ENCODE data around the gene DNAI1.
"Not testable (repeated sequence)": the region's sequence is repeated elsewhere in the genome, so short reads cannot be mapped to it uniquely, and the experiment has no call there.

The DNAI1 gene

DNA sequence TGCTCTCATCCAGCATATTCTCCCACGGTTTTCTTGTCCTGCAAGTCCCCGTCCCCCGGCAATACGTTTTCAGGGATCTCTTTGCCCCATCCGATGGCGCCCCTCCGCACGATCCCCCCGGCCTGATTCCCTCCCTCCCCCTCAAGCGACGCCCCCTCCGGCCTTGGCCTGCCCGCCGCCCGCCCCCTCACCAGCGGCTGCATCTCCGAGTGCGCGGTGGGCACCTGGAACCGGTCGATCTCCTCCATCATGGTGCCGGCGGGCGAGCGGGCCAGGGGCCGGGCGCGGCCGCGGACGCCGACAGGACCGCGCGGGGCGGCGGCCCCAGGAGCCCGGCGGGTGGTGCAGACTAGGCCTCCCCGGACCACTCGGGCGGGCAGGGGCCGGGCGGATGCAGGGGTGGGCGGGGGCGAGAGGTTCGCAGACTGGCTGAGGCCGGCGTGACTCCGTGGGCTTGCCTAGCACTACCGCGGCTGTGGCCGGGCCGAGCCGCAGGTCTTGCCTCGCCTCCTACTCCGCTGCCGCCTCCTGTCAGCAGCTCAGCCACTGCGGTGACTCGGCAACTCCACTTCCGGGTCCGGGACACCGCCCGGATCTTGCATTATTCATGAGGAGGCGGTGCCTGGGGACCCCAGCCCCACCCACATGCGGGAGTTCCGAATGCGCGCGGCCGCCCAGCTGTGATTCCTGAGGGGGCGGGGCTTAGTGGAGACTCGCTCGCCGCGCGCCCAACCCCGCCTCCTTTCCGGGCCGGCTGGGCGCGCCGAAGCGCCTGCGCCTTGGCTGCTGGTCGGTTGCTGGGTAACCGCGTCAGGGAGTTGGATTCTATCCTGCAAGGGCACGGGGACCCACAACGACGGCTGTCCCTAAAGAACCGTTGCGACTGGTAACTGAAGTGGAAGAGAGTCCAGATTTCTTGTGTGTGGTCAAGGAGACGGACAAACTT is at the start of gene DNAI1, which contains the start of gene FAM219A:
TSS of gene DNAI1 (plus strand) at position 793 of the 946 bp plus-strand sequence. CDS start 201 bp downstream, outside the sequence.
TSS of gene FAM219A (minus strand) at position 558 of the 946 bp plus-strand sequence. CDS start at position 251, 307 bp downstream.
- peak; percentile 99 for DNase-seq

DNA sequence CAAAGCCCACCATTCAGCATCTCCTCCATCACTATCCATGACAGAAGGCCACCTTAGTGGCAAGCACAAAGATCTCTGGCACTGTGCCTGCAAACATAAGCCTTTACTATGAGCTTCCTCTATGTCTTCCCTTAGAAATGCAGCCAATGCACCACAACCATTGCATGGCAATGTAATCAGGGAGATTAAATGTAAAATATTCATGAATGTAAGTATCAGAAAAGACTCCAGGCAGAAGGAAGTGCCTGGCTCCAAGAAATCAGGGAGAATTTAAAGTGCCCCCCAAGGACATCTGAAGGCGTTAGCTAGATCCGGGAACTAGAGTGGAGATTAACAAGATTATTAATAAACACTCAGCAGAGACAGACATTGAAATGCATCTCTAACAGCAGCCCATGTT is 49.5 kb upstream of the DNAI1 start:
- no peak for DNase-seq

DNA sequence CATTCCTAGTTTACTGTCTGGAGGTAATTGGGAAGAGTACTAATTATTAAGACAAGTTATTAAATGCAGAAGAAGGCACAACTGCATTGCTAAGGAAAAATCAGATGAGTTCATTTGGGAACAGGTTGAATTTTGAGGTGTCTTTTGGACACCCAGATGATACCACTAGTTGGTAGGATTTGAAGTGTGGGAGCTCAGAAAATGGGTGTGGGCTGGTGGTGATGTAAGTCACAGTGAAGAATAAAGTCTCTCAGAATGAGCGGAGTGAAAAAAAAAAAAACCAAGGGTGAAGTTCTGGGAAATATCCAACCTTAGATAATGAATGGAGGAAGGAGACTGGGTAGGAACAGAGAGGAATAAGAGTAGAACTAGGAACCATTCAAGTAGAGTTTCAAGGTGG is 46.3 kb upstream of the DNAI1 start:
- no peak for DNase-seq

DNA sequence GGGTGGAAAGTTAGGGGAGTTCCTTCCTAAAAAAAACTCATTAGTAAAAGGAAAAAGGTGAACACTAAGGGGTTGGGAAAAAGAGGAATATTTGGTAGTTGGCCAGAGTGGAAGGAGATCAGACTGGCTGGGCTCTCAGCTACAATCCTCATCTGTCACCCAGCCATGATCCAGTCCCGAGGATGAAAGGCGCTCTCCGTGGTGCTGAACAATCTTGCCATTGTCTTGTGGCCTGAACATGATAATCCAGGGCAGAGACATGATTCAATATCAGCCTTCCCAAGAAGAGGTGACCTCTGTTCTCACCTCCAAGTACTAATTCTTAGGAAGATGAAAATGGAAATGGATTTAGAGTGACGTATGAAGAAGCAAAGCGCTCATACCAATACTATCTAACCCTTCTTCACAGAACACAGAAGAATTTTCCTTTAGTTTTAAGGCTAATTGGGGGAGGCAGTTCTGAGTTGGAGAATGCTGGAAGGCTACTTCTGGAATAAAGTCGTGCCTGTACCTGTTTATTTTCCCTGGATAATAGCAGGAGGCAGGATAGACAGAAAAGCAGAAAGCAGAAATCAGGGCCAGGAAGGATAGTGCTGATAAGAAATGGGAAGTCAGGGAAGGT is 45.3 kb upstream of the DNAI1 start:
- peak; percentile 79 for DNase-seq

DNA sequence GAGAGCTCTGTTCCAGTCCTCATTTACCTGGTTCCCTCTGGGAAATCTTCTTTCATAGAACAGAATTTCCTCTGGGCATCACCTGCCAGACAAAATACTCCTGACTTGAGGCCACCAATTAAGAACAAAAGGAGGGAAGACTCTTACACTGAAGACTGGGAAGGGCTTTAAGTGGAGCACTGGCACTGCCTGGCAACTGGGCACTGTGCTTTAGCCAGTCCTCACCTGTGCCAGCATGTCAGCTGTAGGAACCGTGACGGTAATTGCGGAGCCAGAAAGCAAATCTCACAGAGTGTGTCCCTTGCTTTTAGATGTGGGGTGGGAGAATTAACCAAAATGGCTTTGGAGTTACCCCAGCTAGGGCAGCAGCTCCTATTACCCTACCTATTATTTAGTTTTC is 40.9 kb upstream of the DNAI1 start:
- DNase-seq, result no peak

DNA sequence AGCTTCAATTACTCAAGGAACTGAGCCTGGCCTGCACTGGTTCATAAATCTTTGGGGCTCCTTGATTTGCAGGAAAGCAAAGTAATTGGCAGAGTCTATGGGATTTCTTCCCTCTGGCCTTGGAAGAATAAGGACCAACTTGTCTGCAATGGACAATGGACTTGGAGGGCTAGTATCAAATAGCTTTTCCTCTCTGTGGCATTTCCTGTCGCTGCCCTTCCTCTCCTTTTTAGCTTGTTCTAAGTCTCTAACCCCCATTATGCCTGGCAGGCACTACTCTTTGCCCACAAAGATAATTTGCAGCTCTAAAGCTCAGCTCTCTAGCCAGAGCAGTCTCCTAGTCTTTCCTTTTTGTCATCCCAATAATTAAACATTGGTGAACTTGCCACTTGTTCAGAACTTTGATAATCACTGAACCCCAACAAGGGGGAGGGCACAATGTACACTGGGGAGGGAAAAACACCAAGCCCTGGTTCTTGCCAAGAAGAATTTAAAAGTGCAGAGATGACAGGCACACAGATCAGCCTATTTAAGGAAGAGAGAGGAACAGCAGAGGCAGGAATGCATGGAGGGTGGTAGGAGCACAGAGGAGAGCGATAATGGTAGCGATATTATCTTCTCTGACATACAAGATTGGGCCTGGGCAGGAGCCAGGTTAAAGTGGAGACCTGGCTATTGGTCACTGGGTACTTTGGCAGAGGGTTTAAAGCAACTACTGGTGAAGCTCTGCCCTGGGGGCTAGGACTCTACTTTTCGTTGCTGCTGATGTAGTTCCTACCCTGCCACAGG is 38.7 kb upstream of the DNAI1 start:
- DNase-seq, result no peak

DNA sequence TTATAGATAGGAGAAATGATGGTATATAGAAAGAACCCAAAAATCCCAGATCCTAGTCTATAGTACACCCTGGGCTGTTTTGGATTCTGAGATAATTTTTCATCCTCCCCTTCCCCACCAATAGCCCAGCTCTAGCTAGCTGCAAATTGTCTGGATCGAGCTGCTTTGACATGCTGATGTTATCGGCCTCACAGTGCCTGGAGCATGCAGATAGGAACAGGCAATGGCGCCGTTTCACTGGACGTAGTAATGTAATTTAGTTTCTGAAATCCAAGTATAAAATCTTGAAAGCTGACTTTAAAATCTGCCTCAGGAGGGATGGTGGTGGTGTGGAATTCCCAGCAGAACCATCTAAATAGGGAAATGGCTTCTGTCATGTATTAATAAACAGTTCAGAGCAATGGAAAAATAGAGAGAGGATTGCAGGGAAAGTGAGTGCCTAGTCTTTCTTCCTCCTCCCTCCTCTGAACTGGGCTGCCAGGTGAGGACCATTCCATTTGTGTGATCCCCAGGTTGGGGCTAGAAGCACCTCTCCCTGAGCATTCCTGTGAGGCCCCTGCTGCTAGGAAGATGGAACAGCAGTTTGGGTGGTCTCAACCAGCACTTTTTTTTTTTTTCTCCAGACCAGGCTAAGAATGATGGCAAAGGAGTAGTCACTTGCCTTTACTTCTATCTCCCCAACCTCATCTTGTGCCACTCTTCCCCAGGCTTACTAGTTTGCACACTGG is 32.1 kb upstream of the DNAI1 start:
- DNase-seq, result no peak

DNA sequence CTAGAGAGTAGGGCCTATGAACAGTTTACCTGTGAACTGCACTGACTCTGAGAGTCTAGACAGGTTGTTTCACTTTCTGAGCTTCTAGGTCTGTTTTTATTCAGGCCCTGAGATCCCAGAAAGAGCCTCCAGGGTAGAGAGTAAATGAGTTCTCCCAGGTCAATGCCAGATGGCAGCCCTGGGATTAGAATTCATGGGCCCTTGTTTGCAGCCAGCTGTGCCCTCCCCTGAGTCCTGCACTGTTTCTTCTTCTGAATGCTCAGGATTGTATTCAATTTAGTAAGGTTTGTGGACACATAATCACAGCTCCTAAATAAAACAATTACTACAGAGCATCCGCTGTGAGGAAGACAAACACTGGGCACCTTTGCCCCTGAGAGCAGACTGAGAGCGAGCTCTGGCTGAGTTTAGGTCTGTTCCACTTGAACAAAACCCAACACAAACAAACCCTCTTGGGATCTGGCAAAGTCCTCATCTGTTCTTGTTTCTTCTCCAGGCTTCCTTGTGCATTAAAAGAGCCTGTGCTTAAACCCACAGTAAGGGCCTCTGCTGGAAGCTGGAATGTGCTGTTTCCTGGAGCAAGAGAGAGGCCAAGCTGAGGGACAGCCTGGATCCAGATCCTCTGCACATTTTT is 30.2 kb upstream of the DNAI1 start:
- no peak for DNase-seq

DNA sequence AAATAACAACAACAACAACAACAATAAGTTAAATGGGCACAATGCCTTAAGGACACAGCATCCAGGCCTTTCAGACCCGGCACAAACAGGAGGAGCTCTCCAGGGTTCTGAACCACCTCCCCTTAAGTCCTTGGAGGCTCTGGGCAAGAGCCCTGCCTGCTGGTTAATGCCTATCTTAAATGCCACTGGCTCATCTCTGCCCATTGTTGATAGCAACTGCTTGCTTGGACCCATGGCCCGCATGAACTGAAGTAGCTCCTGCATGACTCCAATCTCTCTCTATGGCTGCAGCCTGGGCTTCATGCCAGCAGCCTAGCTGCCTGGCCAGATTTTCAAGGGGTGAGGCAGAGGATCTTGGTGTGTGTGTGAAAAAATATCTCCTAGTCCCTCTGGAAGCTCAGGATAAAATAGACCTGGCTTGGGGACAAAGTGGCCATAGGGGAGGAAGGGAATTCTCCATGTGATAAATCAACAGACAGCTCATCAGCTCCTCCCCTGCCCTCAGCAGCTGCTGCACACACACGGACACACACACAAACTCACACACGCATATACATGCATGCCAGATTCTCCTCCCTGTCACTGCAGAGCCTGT is 27.7 kb upstream of the DNAI1 start:
- peak; percentile 73 for DNase-seq

DNA sequence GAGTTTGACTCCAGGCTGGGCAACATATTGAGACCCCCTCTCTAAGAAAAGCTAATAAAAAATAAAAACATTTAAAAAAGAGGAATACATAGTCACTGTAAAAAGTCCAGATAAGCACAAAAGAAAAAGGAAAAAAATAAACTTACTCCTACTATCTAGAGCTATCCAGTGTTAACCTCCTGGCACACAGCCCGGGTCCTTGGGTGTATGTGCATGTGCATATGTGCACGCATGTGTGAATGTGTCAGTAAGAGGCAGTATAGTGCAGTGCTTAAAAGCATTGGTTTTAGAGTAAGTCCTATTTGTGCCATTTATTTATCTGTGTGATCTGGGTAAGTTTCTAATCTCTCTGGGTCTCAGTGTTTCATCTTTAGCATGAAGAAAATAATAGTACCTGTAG is 26.9 kb upstream of the DNAI1 start:
- no peak for DNase-seq

DNA sequence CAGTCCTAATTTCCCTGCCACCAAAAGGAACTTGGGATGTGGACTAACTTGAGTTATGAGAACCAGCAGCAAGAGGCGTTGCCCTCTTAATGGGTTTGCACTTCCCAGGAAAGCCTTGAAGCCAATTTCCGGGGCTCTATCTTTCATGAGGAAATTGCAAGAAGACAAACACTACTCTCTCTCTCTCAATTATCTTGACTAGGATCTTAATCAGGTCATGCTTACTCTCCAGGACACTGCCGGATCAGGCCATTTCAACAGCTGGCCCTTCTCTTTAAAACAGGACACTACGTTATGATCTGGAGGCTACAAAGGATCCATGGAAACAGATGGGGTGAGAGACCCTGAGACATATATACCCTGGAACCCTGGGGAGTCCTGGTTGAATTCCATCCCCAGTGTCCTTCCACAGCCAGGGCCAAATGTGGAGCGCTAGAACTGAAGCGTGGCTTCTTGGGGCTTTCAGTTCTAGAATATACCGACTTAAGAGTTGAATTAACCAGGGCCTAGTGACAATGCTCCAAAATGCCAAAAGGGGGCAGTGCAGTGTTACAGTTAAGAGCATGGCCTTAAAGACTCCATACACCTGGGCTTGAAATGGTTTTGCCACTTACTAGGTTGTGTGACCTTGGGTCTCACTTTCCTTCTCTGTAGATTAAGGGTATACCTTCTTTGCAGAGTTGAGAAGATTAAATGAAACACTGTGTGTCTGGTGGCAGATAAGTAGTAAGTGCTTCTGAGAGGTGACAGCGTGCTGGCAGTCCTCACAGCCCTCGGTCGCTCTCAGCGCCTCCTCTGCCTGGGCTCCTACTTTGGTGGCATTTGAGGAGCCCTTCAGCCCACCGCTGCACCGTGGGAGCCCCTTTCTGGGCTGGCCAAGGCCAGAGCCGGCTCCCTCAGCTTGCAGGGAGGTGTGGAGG is 21.3 kb upstream of the DNAI1 start:
- peak; percentile 79 for DNase-seq

DNA sequence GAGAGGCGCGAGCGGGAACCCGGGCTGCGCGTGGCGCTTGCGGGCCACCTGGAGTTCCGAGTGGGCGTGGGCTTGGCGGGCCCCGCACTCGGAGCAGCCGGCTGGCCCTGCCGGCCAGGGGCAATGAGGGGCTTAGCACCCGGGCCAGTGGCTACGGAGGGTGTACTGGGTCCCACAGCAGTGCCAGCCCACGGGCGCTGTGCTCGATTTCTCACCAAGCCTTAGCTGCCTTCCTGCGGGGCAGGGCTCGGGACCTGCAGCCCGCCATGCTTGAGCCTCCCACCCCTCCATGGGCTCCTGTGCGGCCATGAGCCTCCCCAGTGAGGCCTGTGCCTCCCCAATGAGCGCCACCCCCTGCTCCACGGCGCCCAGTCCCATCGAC is 20.7 kb upstream of the DNAI1 start:
- DNase-seq, result not testable (repeated sequence)

DNA sequence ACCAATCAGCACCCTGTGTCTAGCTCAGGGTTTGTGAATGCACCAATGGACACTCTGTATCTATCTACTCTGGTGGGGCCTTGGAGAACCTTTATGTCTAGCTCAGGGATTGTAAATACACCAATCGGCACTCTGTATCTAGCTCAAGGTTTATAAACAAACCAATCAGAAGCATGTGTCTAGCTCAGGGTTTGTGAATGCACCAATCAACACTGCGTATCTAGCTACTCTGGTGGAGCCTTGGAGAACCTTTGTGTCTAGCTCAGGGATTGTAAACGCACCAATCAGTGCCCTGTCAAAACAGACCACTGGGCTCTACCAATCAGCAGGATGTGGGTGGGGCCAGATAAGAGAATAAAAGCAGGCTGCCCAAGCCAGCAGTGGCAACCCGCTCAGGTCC is 20.1 kb upstream of the DNAI1 start:
- not testable (repeated sequence) for DNase-seq

DNA sequence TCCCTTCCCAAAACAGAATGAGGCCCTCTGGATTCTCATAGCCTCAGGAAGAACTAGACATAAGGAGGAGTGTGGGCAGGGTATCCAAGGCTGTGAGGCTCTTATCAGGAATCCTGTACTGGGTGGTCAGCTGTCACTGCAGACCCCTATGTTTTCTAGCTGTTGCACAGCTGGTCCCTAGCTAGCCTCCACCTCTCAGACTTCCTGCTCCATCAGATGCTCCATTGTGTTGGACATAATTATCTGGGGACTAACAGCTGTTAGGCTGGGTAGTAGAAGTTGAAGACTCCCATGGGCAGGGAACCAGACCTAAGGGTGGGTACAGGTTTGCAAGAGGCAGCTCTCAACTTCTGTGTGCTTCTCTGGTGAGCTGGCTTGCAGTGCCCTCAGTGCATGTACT is 18.6 kb upstream of the DNAI1 start:
- DNase-seq, result no peak

DNA sequence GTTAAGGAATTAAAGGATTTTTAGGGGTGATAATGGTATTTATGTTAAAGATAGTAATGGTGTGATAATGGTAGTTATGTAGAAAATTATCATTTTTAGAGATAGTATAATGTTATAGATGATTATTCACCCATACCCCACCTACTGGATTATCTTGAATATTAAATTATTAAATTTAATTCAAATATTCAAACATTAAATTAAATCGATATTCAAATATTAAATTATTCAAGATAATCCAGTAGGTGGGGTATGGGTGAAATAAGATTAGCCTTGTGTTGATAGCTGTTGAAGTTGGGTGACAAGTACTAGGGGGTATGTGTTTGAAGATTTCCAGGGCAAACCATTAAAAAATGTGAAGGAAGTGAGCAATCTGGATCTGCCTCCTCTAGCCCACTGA is 15.8 kb upstream of the DNAI1 start:
- DNase-seq, result no peak

DNA sequence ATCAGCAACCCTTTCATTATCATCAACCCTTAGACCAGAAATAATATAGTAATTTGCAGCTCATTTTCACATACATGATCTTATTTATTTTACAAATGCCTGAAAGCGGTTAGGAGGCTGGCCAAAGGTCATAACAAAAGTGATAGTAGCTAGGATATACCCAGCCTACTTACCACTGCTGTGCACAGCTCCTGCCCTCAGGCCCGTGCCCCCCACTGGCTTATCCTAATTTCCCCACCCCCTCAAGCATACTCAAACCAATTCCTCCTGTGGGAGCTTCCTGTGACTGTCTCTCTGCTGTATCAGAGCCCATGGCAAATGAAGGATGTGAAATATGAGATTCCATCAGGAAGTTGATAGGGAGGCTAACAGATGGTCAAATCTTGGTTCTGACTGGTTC is 15.1 kb upstream of the DNAI1 start:
- no peak for DNase-seq

DNA sequence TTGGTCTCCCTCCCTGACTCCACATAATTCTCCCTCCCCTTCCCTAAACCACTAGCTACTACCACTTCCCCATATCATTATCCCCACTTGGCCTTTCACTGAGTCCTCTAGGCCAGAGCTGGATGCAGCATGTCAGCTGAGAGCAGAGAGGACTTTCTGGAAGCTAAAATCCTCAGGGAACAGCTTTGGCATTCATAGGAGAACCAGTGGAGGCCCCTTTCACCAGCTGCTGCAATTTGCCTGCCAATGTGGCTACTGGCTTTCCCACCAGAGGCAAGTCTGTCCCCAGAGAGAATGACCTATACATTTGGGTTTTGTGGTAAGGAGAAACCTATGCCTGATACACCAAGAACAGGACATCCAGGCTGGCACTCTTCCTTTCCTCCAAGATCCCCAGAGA is 14.6 kb upstream of the DNAI1 start:
- no peak for DNase-seq

DNA sequence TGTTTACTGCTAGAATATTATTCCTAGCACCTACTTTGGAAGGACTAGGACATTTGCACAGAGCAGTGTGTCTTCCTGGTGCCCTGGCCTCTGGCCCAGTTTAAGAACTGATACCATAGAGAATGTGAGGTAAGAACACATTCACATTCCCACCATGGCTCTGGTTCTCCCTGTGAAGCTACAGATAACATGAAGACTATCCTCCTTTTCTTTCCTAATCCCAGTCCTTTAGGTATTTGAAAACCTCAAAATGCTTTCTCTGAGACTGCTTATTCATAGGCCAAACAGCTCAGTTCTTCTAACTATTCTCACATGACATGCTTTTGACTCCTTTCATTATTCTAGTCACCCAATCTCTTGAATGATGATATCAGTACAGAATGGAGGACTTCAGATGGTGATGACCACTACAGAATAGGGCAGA is 12.1 kb upstream of the DNAI1 start:
- no peak for DNase-seq

DNA sequence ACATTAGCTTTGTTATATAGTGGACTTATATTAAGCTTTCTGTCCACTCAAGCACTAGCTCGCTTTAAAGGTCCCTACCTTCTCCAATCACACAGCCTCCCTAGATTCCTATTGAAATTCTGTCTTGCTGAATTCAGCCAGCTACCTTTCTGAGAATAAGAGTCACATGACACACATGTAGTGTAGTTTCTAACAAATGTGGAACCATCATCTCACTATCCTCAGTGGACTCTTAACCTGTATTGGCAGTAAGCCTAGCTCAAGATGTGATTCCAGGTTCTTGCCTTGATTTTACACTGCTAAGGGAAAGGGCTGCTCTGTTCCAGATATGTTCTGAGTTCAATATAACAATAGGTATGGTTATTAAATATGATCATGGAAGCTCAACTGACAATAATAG is 11.7 kb upstream of the DNAI1 start:
- DNase-seq, result no peak

DNA sequence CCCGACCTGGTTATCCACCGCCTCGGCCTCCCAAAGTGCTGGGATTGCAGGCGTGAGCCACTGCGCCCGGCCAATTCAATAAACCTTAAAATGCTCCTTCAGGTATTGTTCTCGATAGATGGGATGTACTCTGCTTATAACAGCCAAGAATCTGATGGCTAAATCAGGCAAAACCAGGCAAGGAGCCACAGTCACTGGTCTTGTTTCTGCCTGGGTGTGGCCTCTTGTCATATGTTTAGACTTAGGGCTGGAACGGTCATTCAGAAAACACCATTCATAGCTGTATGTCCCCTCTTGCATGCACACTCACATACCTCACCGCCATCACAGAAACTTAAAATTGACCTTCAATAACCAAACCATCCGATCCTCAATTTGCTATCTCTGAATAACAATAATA is 8.0 kb upstream of the DNAI1 start:
- DNase-seq, result no peak

DNA sequence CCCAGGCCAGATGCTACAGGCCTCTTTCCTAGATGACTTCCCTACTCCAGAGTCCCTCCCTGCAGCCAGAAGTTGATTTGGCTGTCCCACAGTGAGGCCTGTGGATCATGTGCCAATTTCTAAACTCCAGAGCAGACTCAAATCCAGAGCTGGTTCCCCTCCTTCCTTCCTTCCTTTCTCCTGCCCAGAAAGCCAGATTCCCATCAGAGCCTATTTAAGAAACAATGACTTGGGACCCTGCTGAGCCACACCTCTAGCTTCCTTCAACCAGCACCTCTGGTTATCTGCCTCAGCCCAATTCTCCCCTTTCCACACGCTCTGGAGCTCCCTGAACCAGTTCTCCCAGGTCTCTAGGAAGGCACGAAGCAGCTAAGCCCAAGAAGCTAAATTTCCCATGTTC is 7.5 kb upstream of the DNAI1 start:
- DNase-seq, result no peak
